WTC11 (cell line): ENCODE results near the gene NECTIN2.
"Not testable (repeated sequence)": the region's sequence is repeated elsewhere in the genome, so short reads cannot be mapped to it uniquely, and the experiment has no call there.

Source experiments
- ATF1 ChIP-seq: sonication (generic); formaldehyde crosslinking; IDR thresholded peaks from 2 replicates; pipeline ENCODE4 v1.8.1; 2023; ENCODE audit warnings: mild to moderate bottlenecking, moderate library complexity, missing genetic modification reagents
- CBFB ChIP-seq: sonication (generic); formaldehyde crosslinking; IDR thresholded peaks from 2 replicates; pipeline ENCODE4 v1.8.1; 2022; ENCODE audit warnings: mild to moderate bottlenecking, low read depth, missing genetic modification reagents
- CTCF ChIP-seq: fragments of 200-600 bp; IDR thresholded peaks from 2 replicates; pipeline ENCODE4 v1.8.0; 2022; ENCODE audit warnings: antibody characterized with exemption
- JUN ChIP-seq: sonication (generic); formaldehyde crosslinking; IDR thresholded peaks from 2 replicates; pipeline ENCODE4 v1.8.0; 2023; ENCODE audit warnings: mild to moderate bottlenecking, missing genetic modification reagents
- NR1H2 ChIP-seq: sonication (generic); formaldehyde crosslinking; IDR thresholded peaks from 2 replicates; pipeline ENCODE4 v1.9.0; 2021; ENCODE audit warnings: mild to moderate bottlenecking, moderate library complexity, missing genetic modification reagents
- RELA ChIP-seq: sonication (generic); formaldehyde crosslinking; IDR thresholded peaks from 2 replicates; pipeline ENCODE4 v1.8.1; 2022; ENCODE audit warnings: missing genetic modification reagents, mild to moderate bottlenecking, borderline replicate concordance
- TCF7 ChIP-seq: sonication (generic); formaldehyde crosslinking; IDR thresholded peaks from 2 replicates; pipeline ENCODE4 v1.8.0; 2022; ENCODE audit warnings: mild to moderate bottlenecking, low read depth, missing genetic modification reagents, moderate library complexity

DNA sequence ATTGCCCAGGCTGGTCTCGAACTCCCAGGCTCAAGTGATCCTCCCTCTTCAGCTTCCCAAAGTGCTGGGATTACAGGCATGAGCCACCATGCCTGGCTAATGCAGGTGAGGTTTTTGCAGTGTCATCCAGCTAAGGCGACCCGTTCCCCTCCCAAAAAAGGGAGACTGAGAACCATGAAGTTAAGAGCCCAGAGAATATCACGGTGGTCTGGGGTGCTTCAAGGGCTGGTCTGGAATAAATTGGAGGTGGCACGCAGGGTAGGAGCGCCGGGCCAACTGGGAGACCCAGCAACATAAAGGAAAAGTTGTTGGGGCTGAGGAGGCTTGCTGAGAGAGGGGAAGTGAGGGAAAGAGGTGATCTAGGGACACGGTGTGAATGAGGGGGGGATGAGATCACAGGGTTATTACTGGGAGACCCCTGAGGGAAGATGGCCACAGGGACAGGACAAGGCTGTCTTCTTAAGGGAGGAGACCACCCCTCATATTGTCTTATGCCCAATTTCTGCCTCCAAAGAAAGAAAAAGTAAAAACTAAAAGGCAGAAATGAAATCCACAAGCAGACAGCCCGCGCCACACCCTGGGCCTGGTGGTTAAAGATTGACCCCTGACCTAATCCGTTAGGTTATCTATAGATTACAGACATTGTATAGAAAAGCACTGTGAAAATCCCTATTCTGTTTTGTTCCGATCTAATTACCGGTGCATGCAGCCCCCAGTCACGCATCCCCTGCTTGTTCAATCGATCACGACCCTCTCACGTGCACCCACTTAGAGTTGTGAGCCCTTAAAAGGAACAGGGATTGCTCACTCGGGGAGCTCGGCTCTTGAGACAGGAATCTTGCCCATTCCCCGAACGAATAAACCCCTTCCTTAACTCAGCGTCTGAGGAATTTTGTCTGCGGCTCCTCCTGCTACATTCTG lies 67.7 kb downstream of the NECTIN2 start:
- TF ChIP-seq CTCF; TCF7 (CRISPR knock-in tag); NR1H2 (CRISPR knock-in tag); CBFB; ATF1 (CRISPR knock-in tag); RELA; JUN: not testable (repeated sequence)
